Measurements from ENCODE around the gene MMP28.
A peak's percentile ranks its signal among the peaks of the same experiment; 100 is the strongest.

DNA sequence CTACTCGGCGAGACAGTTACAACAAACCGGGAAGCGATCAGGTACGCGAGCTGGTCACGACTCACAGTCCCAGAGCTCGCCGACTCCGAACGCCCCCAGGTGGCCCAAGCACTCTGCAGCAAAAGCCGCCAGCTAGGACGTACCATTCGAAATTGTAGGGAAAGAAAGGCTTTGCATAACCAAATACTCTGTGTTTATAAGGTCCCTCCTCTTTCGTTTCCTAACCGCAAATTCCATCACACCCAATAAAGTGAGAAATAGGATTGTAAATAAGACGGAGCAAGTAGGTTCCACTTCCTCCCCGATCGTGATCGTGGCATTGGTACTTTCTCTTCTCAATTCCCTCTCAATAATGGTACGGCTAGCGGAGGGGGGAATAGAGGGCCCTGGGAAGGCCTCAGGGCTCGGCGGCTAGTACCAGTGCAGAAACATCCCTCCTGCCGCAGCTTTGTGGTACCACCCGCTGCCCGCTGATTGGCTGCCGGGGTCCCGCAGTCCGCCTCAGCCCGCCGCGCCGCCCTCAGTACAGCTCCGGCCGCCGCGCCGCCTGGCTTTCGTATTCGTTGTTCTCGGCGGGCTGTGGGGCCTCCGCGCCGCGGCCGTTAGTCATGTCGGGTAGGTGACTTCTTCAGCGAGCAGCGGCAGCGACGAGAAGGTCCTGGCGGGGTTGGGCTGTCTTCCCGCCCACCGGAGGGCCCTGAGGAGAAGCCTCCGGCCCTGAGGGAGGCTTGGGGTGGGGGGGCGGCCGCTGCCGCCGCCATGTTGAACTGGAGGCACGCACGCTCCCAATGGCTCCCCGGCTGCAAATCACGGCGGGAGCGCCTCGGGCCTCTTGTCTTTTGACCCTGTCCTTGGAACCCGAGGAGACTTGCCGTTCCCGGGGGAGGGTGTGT, 13.8 kb upstream of the MMP28 start, which contains the start of gene TAF15:
- TF ChIP-seq, protein P1, sequence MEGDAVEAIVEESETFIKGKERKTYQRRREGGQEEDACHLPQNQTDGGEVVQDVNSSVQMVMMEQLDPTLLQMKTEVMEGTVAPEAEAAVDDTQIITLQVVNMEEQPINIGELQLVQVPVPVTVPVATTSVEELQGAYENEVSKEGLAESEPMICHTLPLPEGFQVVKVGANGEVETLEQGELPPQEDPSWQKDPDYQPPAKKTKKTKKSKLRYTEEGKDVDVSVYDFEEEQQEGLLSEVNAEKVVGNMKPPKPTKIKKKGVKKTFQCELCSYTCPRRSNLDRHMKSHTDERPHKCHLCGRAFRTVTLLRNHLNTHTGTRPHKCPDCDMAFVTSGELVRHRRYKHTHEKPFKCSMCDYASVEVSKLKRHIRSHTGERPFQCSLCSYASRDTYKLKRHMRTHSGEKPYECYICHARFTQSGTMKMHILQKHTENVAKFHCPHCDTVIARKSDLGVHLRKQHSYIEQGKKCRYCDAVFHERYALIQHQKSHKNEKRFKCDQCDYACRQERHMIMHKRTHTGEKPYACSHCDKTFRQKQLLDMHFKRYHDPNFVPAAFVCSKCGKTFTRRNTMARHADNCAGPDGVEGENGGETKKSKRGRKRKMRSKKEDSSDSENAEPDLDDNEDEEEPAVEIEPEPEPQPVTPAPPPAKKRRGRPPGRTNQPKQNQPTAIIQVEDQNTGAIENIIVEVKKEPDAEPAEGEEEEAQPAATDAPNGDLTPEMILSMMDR (IDR thresholded peaks at IDR 0.05; ENCODE audit: low read length), result peak; percentile 83
- TF ChIP-seq EZH2 (optimal IDR thresholded peaks at IDR 0.05; ENCODE audit: low read depth, low read length), result no peak
